ENCODE data around the gene FBXL5. TPM values are rescaled to one million over a fixed set of nuclear protein-coding genes. Genes with fewer than 3 reads are reported as not detected.

FBXL5 gene
- total RNA-seq, 2 experiments from 2014 or later, result 40.9 to 42.0 TPM

GRCh38 chr4:15657366-15657765 is 2.2 kb upstream of the FBXL5 start:
- H3K9me3 Mint-ChIP-seq (ENCODE audit: insufficient read depth), result no peaks in the 10 kb centered on the region
- no peak overlapping the region for H3K4me3 Mint-ChIP-seq
- H3K36me3 Mint-ChIP-seq (ENCODE audit: low read depth), result peaks cover 31% of the 10 kb centered on the region
- ChIA-PET CTCF (interaction anchor here (0.9 to 1.9 kb wide), 3 partner anchors 8 to 24 kb away, joined by 4 to 5 read pairs (median 5); partner anchors contain the start of gene FAM200B), POLR2A (no interaction called here)
- ATAC-seq, result no peak
- no peak overlapping the region for H3K27ac Mint-ChIP-seq
- H3K4me1 Mint-ChIP-seq (ENCODE audit: low read depth), result peaks cover 26% of the 10 kb centered on the region
- no peaks in the 10 kb centered on the region for H3K27me3 Mint-ChIP-seq (ENCODE audit: low read depth)
- DNase-seq, result no peak

DNA sequence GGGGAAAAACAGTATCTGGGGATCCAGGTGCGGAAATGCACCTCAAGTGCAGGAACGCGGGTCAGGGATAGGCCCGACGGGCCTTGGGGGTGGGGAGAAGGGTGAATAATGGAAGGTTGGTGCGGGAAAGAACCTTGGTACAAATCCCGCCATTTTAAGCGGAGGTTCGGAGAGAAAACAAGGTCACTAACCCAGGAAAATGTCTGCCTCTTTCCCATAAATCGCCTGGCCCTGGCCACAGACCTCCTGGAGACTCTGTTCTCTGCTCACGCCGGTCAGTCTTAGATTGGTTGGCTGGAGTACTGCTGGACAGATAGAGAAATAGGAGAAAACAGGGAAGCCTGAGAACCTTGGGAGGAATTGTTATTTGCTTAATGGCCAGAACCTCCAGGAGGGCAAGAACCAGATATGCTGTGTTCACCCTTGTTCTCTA is 897 bp upstream of the FBXL5 start:
- Mint-ChIP-seq H3K9me3 (ENCODE audit: insufficient read depth) (no peaks in the 10 kb centered on the region), H3K36me3 (ENCODE audit: low read depth) (peaks cover 28% of the 10 kb centered on the region), H3K27ac (peak overlapping the region; percentile 97), H3K27me3 (ENCODE audit: low read depth) (no peaks in the 10 kb centered on the region), H3K4me1 (ENCODE audit: low read depth) (peaks cover 38% of the 10 kb centered on the region), H3K4me3 (peak overlapping the region; percentile 88)
- DNase-seq (no peak), ATAC-seq (no peak)
- ChIA-PET CTCF (interaction anchor here (1.4 to 1.9 kb wide), 3 partner anchors 9 to 177 kb away, joined by 5 read pairs; no protein-coding TSS in a partner anchor), POLR2A (interaction anchor here (0.9 to 1.4 kb wide), 5 partner anchors 13 to 425 kb away, joined by 3 to 13 read pairs (median 5); partner anchors contain the start of gene FAM200B)

DNA sequence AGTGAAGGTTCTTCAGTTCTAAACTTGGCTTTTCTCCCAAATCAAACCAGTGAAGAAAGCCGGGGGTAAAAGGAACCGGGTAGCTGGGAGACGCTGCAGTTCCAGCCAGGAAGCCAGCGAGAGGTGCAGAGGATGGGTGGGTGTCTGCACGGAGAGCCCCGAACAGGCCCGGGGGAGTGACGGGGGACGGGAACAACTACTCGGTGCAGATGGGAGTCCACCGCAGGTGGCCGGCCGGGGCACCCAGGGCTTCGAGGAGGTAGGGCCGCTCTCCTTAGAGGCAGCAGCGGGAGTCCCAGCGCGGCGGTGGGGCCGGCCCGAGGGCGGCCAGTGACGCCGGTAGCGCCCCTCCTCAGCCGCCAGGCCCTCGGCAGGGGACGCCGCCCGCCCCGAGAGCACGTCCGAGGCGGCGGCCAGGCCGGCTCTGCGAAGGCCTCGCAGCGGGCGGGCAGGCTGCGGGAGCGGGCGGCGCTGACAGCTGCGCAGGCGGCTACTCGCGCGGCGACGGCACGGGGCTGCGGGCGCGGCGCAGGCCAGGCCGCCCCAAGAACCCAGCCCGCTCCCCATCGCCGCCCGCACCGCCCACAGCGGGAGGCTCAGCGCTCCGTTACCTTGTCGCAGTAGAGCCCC is 449 bp downstream of the FBXL5 start:
- Mint-ChIP-seq H3K27ac (peak overlapping the region; percentile 95), H3K27me3 (ENCODE audit: low read depth) (no peaks in the 10 kb centered on the region), H3K9me3 (ENCODE audit: insufficient read depth) (no peaks in the 10 kb centered on the region), H3K36me3 (ENCODE audit: low read depth) (peaks cover 26% of the 10 kb centered on the region), H3K4me1 (ENCODE audit: low read depth) (peaks cover 48% of the 10 kb centered on the region), H3K4me3 (peak overlapping the region; percentile 96)
- ATAC-seq, result peak; percentile 69
- DNase-seq, result peak; percentile 58
- POLR2A ChIA-PET, result interaction anchor here (0.7 to 1.6 kb wide), 10 partner anchors 12 to 558 kb away, joined by 3 to 13 read pairs (median 4); partner anchors contain the start of gene FAM200B
- CTCF ChIA-PET, result interaction anchor here (1.0 to 2.5 kb wide), 4 partner anchors 11 to 259 kb away, joined by 3 to 9 read pairs (median 4); partner anchors contain the start of gene FAM200B

DNA sequence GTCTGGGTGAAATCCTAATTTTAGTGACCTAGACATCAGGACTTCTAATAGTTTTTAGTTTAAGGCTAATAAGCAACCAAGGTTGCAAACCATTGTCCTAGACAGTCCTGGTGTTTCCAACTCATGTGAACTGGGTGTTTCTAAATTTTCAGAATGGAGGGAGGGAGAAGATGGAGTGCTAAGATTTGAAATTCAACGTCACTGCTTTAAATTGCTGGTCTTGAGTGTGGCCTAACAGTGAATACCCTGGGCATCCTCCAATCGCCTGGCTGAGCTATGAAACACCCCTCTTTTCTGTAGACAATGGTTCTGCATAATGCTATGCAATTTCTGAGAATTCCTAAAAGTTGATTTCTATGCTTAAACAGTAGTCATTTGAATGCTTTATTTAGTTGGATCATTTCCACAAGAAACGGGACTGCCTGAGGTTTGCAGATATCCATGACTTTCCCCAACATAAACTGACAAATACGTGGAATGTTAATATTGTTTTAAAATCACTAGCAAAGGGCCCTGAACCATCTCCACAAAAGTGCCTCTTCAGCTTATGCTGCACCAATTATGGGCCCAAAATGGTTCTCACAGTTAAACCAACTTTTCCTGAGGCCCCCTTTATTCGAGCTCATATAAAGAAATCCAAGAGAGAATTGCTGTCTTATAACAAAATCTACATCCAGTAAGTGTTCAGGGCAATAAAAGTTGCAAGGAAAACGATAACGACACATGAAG is 1.1 kb downstream of the FBXL5 start:
- no peak for ATAC-seq
- Mint-ChIP-seq H3K4me3 (peak overlapping the region; percentile 96), H3K4me1 (ENCODE audit: low read depth) (peaks cover 51% of the 10 kb centered on the region), H3K9me3 (ENCODE audit: insufficient read depth) (no peaks in the 10 kb centered on the region), H3K27ac (peak overlapping the region; percentile 94), H3K36me3 (ENCODE audit: low read depth) (peaks cover 23% of the 10 kb centered on the region), H3K27me3 (ENCODE audit: low read depth) (no peaks in the 10 kb centered on the region)
- POLR2A ChIA-PET, result interaction anchor here (0.7 to 1.6 kb wide), 6 partner anchors 11 to 558 kb away, joined by 3 to 5 read pairs (median 3); partner anchors contain the start of gene FAM200B
- DNase-seq, result peak; percentile 42
- CTCF ChIA-PET, result interaction anchor here (1.0 to 2.5 kb wide), 5 partner anchors 11 to 302 kb away, joined by 3 to 9 read pairs (median 5); partner anchors contain the start of gene FAM200B

- ChIA-PET CTCF (interaction anchor here (0.7 to 2.5 kb wide), 5 partner anchors 13 to 892 kb away, joined by 3 to 9 read pairs (median 5); partner anchors contain the start of gene FAM200B), POLR2A (interaction anchor here (1.0 to 1.6 kb wide), 2 partner anchors 29 to 559 kb away, joined by 3 to 5 read pairs; partner anchors contain the start of gene FAM200B)
- H3K9me3 Mint-ChIP-seq (ENCODE audit: insufficient read depth), result no peaks in the 10 kb centered on the region
- peaks cover 22% of the 10 kb centered on the region for H3K36me3 Mint-ChIP-seq (ENCODE audit: low read depth)
- ATAC-seq (no peak), DNase-seq (no peak)
- H3K27ac Mint-ChIP-seq, result peak overlapping the region; percentile 94
- H3K4me3 Mint-ChIP-seq, result peak overlapping the region; percentile 96
- H3K27me3 Mint-ChIP-seq (ENCODE audit: low read depth), result no peaks in the 10 kb centered on the region
- peaks cover 57% of the 10 kb centered on the region for H3K4me1 Mint-ChIP-seq (ENCODE audit: low read depth)
Observed at GRCh38 chr4:15653420-15653819, 1.7 kb downstream of the FBXL5 start.

DNA sequence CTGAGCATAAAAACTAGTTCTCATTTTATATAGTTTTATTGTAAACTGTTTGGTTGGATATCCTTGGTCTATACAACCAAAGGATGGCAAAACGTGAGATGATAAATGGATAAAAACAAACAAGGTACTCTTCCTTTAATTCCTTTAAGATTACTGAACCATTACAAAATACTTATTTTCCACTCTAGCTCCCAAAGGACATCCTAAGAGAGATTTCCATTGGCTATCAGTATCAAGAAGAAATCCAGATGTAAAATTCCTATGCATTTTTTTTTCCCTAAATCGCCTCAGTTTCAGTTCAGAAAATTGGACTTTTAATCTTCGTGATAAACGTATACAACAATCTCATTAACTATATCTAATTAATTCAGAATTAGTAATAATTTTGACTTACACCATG is 2.3 kb downstream of the FBXL5 start:
- H3K4me1 Mint-ChIP-seq (ENCODE audit: low read depth), result peaks cover 58% of the 10 kb centered on the region
- no peaks in the 10 kb centered on the region for H3K9me3 Mint-ChIP-seq (ENCODE audit: insufficient read depth)
- DNase-seq (no peak), ATAC-seq (no peak)
- H3K4me3 Mint-ChIP-seq, result peak overlapping the region; percentile 96
- no peak overlapping the region for H3K27ac Mint-ChIP-seq
- ChIA-PET POLR2A (no interaction called here), CTCF (interaction anchor here (0.6 to 2.5 kb wide), 4 partner anchors 12 to 891 kb away, joined by 3 to 9 read pairs (median 4); partner anchors contain the start of gene FAM200B)
- H3K36me3 Mint-ChIP-seq (ENCODE audit: low read depth), result peaks cover 19% of the 10 kb centered on the region
- no peaks in the 10 kb centered on the region for H3K27me3 Mint-ChIP-seq (ENCODE audit: low read depth)

DNA sequence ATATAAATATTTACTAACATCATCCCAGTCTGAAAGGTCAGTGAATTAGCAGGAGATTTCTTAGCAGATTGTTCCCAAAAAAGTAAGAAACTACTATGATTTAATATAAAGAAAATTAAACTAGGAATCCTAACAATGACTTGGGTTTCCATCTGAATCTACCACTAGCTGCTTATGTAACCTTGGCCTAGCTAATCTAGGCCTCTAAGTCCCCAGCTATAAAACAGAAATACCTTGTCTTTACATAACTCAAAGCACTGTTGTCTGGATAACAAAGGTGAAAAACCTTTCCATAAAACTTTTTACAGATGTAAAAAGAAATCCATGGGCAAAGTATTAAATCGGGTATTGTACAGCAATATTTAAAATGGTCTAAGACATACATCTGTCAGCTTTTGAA is 3.0 kb downstream of the FBXL5 start:
- peaks cover 58% of the 10 kb centered on the region for H3K4me1 Mint-ChIP-seq (ENCODE audit: low read depth)
- no peaks in the 10 kb centered on the region for H3K9me3 Mint-ChIP-seq (ENCODE audit: insufficient read depth)

GRCh38 chr4:15651676-15652075 is 3.5 kb downstream of the FBXL5 start:
- POLR2A ChIA-PET, result interaction anchor here (1.0 kb wide), 1 partner anchor 648 kb away, joined by 5 read pairs; no protein-coding TSS in a partner anchor
- peak overlapping the region; percentile 7 for H3K27ac Mint-ChIP-seq
- H3K36me3 Mint-ChIP-seq (ENCODE audit: low read depth), result peaks cover 10% of the 10 kb centered on the region
- H3K4me3 Mint-ChIP-seq, result no peak overlapping the region
- CTCF ChIA-PET, result interaction anchor here (0.7 to 2.1 kb wide), 8 partner anchors 11 to 420 kb away, joined by 3 to 9 read pairs (median 4); partner anchors contain the start of gene FGFBP2
- peaks cover 55% of the 10 kb centered on the region for H3K4me1 Mint-ChIP-seq (ENCODE audit: low read depth)
- no peak for ATAC-seq
- no peaks in the 10 kb centered on the region for H3K9me3 Mint-ChIP-seq (ENCODE audit: insufficient read depth)
- H3K27me3 Mint-ChIP-seq (ENCODE audit: low read depth), result no peaks in the 10 kb centered on the region
- DNase-seq, result no peak

More for the DNA sequence above, 3.0 kb downstream of the FBXL5 start:
- ChIA-PET CTCF (interaction anchor here (0.6 to 2.5 kb wide), 8 partner anchors 12 to 822 kb away, joined by 3 to 9 read pairs (median 4); partner anchors contain the start of genes FAM200B and FGFBP2), POLR2A (no interaction called here)
- H3K36me3 Mint-ChIP-seq (ENCODE audit: low read depth), result peaks cover 13% of the 10 kb centered on the region
- no peak for DNase-seq
- no peak overlapping the region for H3K4me3 Mint-ChIP-seq
- H3K27me3 Mint-ChIP-seq (ENCODE audit: low read depth), result no peaks in the 10 kb centered on the region
- no peak overlapping the region for H3K27ac Mint-ChIP-seq
- ATAC-seq, result no peak

- Mint-ChIP-seq H3K9me3 (ENCODE audit: insufficient read depth) (no peaks in the 10 kb centered on the region), H3K27me3 (ENCODE audit: low read depth) (no peaks in the 10 kb centered on the region), H3K27ac (peak overlapping the region; percentile 67), H3K36me3 (ENCODE audit: low read depth) (peaks cover 6% of the 10 kb centered on the region), H3K4me3 (peak overlapping the region; percentile 49), H3K4me1 (ENCODE audit: low read depth) (peaks cover 49% of the 10 kb centered on the region)
- DNase-seq (peak; percentile 81), ATAC-seq (peak; percentile 68)
- CTCF ChIA-PET, result interaction anchor here (0.6 to 2.2 kb wide), 28 partner anchors 11 to 420 kb away, joined by 3 to 9 read pairs (median 3); no protein-coding TSS in a partner anchor
- POLR2A ChIA-PET, result no interaction called here
Observed at GRCh38 chr4:15649914-15650545, 5.1 kb downstream of the FBXL5 start.

- Mint-ChIP-seq H3K4me3 (no peak overlapping the region), H3K4me1 (ENCODE audit: low read depth) (peaks cover 46% of the 10 kb centered on the region), H3K9me3 (ENCODE audit: insufficient read depth) (no peaks in the 10 kb centered on the region), H3K27me3 (ENCODE audit: low read depth) (no peaks in the 10 kb centered on the region), H3K36me3 (ENCODE audit: low read depth) (peaks cover 9% of the 10 kb centered on the region), H3K27ac (no peak overlapping the region)
- ChIA-PET POLR2A (no interaction called here), CTCF (interaction anchor here (1.0 to 2.2 kb wide), 3 partner anchors 15 to 191 kb away, joined by 3 to 9 read pairs (median 3); no protein-coding TSS in a partner anchor)
- ATAC-seq, result no peak
- no peak for DNase-seq
Observed at GRCh38 chr4:15648600-15648999, 6.6 kb downstream of the FBXL5 start.

DNA sequence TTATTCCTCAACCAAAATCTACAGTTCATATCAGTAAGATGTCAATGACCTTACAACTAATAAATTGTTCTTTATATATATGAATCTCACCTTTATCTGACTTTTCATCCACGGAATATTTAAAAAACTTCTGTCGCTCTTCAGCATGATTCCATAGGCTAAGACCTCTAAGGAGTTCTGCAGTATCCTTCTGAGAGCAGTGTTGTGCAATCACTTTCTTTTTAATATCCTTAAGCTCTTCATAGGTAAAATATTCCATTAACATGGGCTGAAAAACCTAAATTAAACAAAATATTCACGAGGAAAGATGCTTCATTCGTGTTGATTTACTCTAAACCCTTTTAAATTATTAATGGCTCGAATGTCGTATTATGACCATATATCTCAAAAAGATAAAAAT is 16.7 kb downstream of the FBXL5 start:
- DNase-seq (no peak), ATAC-seq (no peak)
- Mint-ChIP-seq H3K36me3 (ENCODE audit: low read depth) (peaks cover 44% of the 10 kb centered on the region), H3K4me1 (ENCODE audit: low read depth) (peaks cover 5% of the 10 kb centered on the region), H3K27ac (no peak overlapping the region), H3K4me3 (no peak overlapping the region), H3K27me3 (ENCODE audit: low read depth) (no peaks in the 10 kb centered on the region), H3K9me3 (ENCODE audit: insufficient read depth) (no peaks in the 10 kb centered on the region)
- ChIA-PET POLR2A (interaction anchor here (0.5 kb wide), 1 partner anchor 43 kb away, joined by 3 read pairs; no protein-coding TSS in a partner anchor), CTCF (interaction anchor here (1.8 kb wide), 1 partner anchor 11 kb away, joined by 6 read pairs; no protein-coding TSS in a partner anchor)

All from activated CD8-positive, alpha-beta T cell treated with anti-CD3 and anti-CD28 coated beads, Interleukin-2, amount 10 ng/mL, durations not matched to agents 7 days and 5 days (primary cell).